Muscle layer of colon (tissue), 2 donors: Measurements from ENCODE around the gene DAPK3.
A peak's percentile ranks its signal among the peaks of the same experiment; 100 is the strongest.

ENCODE experiments used
- H3K27ac ChIP-seq: one replicate; pipeline ENCODE4 v1.7.0; 2013; ENCODE audit warnings: low read depth, mild to moderate bottlenecking, low read length, moderate library complexity
- H3K27me3 ChIP-seq, 2 donors: one replicate each; pipeline ENCODE4 v1.7.0; 2013; ENCODE audit warnings: low read length in 2 of 2, mild to moderate bottlenecking in 2 of 2; ENCODE audit not compliant: insufficient read depth in 2 of 2, control insufficient read depth in 1 of 2
- H3K36me3 ChIP-seq: one replicate; pipeline ENCODE4 v1.7.0; 2013; ENCODE audit warnings: mild to moderate bottlenecking, low read length; ENCODE audit not compliant: insufficient read depth
- H3K4me1 ChIP-seq: one replicate; pipeline ENCODE4 v1.7.0; 2013; ENCODE audit warnings: mild to moderate bottlenecking, low read length; ENCODE audit not compliant: insufficient read depth
- H3K4me3 ChIP-seq, 2 donors: one replicate each; pipeline ENCODE4 v1.7.0; 2013; ENCODE audit warnings: low read length in 2 of 2, low read depth in 1 of 2, mild to moderate bottlenecking in 1 of 2, moderate library complexity in 1 of 2
- H3K9ac ChIP-seq: one replicate; pipeline ENCODE4 v1.7.0; 2013; ENCODE audit warnings: low read length
- H3K9me3 ChIP-seq: one replicate; pipeline ENCODE4 v1.7.0; 2013; ENCODE audit warnings: mild to moderate bottlenecking, low read length
- donor health status: abdominal sarcoma.
- donor health status: Adenocarcinoma of cecum.

The DAPK3 gene

DNA sequence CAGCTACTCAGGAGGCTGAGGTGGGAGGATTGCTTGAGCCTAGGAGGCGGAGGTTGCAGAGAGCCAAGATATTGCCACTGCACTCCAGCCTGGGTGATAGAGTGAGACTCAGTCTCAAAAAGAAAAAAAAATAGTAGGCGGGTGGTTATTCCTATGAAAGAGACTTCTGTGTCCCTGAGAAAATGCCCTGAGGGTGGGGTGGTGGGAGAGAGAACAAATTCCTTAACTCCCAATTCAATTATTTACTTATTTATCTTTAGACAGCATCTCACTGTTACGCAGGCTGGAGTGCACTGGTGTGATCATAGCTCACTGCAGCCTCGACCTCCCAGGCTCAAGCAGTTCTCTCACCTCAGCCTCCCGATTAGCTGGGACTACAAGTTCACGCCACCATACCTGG, 24.7 kb upstream of the DAPK3 start:
- Histone ChIP-seq H3K4me1 (no peaks in the 10 kb centered on the region), H3K36me3 (no peaks in the 10 kb centered on the region), H3K4me3 (no peak overlapping the region), H3K27me3 (no peaks in the 10 kb centered on the region), H3K9me3 (no peaks in the 10 kb centered on the region), H3K9ac (no peak overlapping the region), H3K27ac (no peak overlapping the region)

- H3K4me3 ChIP-seq: no peak overlapping the region
- H3K9me3 ChIP-seq: no peaks in the 10 kb centered on the region
- H3K27ac ChIP-seq: no peak overlapping the region
- peaks cover 19% of the 10 kb centered on the region for H3K4me1 ChIP-seq
- H3K27me3 ChIP-seq: no peaks in the 10 kb centered on the region
- no peak overlapping the region for H3K9ac ChIP-seq
- no peaks in the 10 kb centered on the region for H3K36me3 ChIP-seq
Measured at GRCh38 chr19:3990815-3991117, 19.9 kb upstream of the DAPK3 start.

DNA sequence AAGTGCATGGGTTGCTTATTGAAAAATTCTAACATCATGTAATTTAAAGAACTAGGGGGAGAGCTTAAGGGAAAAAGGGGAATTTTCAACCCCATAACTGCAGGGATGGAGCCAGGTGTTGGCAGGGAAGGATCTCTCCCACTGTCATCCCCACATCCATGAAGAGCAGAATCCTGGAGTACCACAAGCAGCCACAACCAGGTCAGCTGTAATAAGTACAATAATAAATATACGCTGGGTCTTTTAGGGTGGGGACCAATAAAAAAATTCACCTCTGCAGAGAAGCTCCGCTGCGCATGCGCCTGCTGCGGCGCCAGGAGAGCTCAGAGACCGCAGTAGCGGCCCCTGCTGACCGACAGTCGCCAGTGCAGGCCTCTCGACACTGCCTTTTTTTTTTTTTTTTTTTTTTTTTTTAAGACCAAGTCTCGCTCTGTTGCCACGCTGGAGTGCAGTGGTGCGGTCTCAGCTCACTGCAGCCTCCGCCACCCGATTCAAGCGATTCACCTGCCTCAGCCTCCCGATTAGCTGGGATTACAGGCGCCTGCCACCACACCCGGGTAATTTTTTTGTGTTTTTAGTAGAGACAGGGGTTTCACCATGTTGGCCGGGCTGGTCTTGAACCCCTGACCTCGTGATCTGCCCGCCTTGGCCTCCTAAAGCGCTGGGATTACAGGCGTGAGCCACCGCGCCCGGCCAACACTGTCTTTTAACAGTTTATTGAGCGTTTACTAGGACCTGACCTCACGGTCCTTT, 16.9 kb upstream of the DAPK3 start:
- peaks cover 18% of the 10 kb centered on the region for H3K36me3 ChIP-seq
- H3K27me3 ChIP-seq: no peaks in the 10 kb centered on the region
- no peaks in the 10 kb centered on the region for H3K9me3 ChIP-seq
- H3K9ac ChIP-seq: no peak overlapping the region
- peaks cover 37% of the 10 kb centered on the region for H3K4me1 ChIP-seq
- H3K4me3 ChIP-seq: no peak overlapping the region
- H3K27ac ChIP-seq: peak overlapping the region; percentile 52

DNA sequence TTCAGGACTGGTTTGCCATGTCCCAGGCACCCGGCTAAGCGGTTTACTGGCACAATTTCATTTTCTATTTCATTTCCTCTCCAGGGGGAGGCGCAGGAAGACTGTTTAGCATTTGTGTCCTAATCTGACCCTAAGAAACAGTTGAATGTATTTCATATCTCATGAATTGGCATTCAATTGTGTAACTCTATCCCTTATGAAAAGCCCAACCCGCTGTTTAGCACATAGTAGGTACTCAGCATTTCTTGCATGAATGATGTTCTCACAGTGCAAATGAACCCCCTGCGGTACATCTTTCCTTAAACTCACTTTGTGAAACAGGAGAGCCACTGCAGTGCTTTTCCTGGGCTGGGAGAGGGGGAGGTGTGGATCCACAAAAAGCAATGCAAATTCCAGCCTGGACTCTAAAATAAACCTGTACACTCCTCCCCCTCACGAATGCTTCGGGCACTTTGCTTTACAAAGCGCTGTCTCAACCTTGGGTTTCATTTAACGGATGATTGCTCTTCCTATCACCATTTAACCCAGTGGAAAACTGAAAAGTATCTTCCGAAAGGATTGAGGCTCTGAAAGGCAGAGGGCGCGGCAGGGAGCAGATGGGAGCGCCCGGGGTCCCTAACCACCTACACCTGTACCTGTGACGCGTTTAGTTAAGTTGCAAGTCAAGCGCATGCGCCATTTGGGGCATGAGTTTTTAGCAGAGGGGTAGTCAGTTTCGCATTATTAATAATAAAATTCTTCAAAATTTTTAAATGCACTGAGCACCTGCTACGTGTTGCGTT, 15.6 kb upstream of the DAPK3 start:
- H3K27ac ChIP-seq: peak overlapping the region; percentile 96
- H3K36me3 ChIP-seq: peaks cover 32% of the 10 kb centered on the region
- H3K4me1 ChIP-seq: peaks cover 37% of the 10 kb centered on the region
- no peaks in the 10 kb centered on the region for H3K9me3 ChIP-seq
- H3K27me3 ChIP-seq: no peaks in the 10 kb centered on the region
- peak overlapping the region; percentile 88 to 99 for H3K4me3 ChIP-seq
- H3K9ac ChIP-seq: no peak overlapping the region

DNA sequence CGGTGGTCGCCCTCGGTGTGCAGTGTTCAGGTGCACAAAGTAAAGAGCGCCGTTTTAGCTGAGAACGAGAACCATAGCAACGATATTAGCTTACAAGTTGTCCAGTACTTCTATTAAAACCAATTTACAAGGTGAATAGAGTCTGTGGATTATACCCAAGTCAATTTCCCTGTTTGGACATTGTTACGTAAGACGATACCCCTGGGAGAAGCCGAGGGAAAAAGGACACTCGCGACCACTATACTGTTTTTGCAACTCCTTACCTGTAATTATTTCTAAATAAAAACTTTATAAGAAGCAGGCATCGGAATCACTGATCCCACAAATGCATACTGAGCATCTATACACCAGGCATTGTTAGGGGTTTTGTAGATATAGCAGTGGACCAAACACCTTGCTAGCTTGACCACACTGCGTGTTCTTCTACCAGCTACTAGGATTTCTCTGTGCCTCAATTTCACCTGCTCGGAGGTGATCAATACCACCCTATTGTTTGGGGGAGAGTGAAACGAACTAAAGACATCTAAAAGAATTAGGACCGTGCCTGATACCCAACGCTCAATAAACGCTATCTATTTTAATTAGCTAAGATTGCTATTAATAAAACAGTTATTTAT, 14.9 kb upstream of the DAPK3 start:
- Histone ChIP-seq H3K36me3 (peaks cover 39% of the 10 kb centered on the region), H3K27me3 (no peaks in the 10 kb centered on the region), H3K27ac (peak overlapping the region; percentile 96), H3K9me3 (no peaks in the 10 kb centered on the region), H3K9ac (no peak overlapping the region), H3K4me3 (peak overlapping the region; percentile 88 to 99), H3K4me1 (peaks cover 37% of the 10 kb centered on the region)

DNA sequence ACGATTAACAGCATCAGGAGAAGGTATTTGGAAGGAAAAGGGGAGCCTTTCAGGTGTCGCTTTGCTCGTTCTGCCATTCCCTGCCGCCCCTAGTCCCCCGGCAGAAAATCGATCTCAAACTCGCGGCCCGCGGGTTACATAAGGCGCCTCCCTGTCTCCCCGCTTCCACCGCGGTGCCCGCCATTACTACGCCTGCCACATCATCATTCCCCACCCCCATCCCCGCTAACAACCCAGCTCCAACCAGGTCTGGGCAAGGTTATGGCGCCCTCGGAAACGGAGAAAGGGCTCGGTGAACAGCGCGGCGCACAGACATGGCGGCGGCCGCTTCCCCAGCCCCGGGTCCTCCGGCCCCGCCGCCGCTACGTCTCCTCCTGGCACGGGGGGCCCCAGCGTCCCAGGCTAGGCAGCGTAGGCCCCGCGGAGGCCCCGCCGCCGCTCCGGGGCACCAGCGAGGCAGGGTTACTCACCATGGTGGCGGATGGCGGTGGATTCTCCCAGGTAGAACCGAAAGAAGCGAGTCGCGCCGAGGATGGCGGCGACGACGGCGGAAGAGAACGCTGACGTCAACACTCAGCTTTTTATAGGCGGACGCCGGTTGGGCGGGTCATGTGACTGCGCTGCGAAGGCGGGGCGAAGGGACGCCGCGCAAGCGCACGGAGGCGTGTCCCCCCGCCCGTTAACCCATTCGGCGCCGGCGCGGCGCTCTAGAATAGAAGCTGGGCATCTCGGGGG, 14.2 kb upstream of the DAPK3 start, which contains the start of gene EEF2:
EEF2 (minus strand) TSS at position 556 of the 735 bp plus-strand sequence; CDS start at position 473, 83 bp downstream.
- Histone ChIP-seq H3K36me3 (peaks cover 45% of the 10 kb centered on the region), H3K27ac (peak within 1 kb of the TSS; percentile 96), H3K4me3 (peak within 1 kb of the TSS; percentile 88 to 99), H3K27me3 (no peaks in the 10 kb centered on the region), H3K9ac (peak within 1 kb of the TSS; percentile 98), H3K9me3 (no peaks in the 10 kb centered on the region), H3K4me1 (peaks cover 37% of the 10 kb centered on the region)

- peaks cover 51% of the 10 kb centered on the region for H3K36me3 ChIP-seq
- peaks cover 37% of the 10 kb centered on the region for H3K4me1 ChIP-seq
Measured at GRCh38 chr19:3984584-3984907, 13.6 kb upstream of the DAPK3 start.

GRCh38 chr19:3983936-3984583, 13.2 kb upstream of the DAPK3 start:
- Histone ChIP-seq H3K4me3 (peak overlapping the region; percentile 88 to 99), H3K36me3 (peaks cover 55% of the 10 kb centered on the region), H3K27ac (peak overlapping the region; percentile 96), H3K9ac (peak overlapping the region; percentile 98), H3K27me3 (no peaks in the 10 kb centered on the region), H3K4me1 (peaks cover 37% of the 10 kb centered on the region), H3K9me3 (no peaks in the 10 kb centered on the region)

More at GRCh38 chr19:3984584-3984907, 13.6 kb upstream of the DAPK3 start:
- no peaks in the 10 kb centered on the region for H3K9me3 ChIP-seq
- peak overlapping the region; percentile 88 to 99 for H3K4me3 ChIP-seq
- H3K9ac ChIP-seq: peak overlapping the region; percentile 98
- H3K27me3 ChIP-seq: no peaks in the 10 kb centered on the region
- peak overlapping the region; percentile 96 for H3K27ac ChIP-seq

DNA sequence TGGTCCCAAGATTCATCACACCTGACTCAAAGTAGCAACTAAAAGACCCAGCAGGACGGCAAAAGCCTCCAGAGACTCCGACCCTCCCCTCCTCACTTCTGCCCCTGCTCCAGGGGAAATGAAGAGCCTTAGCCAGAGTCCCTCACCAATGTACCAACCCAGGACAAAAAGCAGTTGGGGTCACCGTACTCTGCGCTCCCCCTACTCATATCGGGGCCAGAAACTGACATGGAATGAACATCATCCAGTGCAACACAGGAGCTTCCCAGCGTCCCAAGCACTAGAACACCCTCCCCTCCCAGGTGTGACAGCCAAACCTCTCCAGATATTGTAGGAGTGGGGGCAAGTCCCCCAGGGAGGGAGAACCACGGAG, 12.6 kb upstream of the DAPK3 start:
- Histone ChIP-seq H3K9me3 (no peaks in the 10 kb centered on the region), H3K9ac (peak overlapping the region; percentile 98), H3K27me3 (no peaks in the 10 kb centered on the region), H3K36me3 (peaks cover 58% of the 10 kb centered on the region), H3K4me1 (peaks cover 37% of the 10 kb centered on the region), H3K27ac (peak overlapping the region; percentile 96), H3K4me3 (peak overlapping the region; percentile 88 to 99)

DNA sequence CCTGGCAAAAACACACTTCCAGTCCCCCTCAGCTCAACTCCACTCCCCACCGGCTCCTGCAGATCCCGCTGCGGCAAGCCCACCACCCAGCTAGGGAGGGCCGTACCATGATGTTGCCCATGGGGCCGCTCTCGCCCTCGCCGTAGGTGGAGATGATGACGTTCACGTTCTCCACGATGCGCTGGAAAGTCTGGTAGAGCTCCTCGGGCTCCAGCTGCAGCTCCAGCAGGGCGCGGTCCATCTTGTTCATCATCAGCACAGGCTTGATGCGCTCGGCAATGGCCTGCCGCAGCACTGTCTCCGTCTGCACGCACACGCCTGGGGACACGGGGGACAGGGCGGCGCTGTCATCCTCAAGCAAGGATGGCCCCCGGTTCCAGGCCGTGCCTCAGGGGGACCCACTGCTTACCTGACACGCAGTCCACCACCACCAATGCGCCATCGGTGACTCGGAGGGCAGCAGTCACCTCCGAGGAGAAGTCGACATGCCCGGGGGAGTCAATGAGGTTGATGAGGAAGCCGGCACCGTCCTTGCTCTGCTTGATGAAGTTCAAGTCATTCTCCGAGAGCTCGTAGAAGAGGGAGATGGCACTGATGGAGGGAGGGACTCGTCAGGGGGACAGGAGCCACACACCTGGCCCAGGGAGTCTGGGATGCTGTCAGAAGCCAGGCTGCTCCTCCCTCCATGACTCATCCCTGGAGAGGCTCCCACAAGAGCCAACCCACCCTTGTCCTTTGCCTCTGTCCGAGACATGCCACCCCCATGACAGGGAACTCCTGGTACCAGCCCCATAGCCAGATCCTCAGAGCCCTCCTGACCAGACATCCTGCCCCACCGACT, 12.0 kb upstream of the DAPK3 start:
- H3K9ac ChIP-seq: peak overlapping the region; percentile 98
- H3K9me3 ChIP-seq: no peaks in the 10 kb centered on the region
- H3K4me1 ChIP-seq: peaks cover 37% of the 10 kb centered on the region
- H3K36me3 ChIP-seq: peaks cover 62% of the 10 kb centered on the region
- peak overlapping the region in 1 of 2 donors; percentile 88 for H3K4me3 ChIP-seq
- H3K27me3 ChIP-seq: no peaks in the 10 kb centered on the region
- H3K27ac ChIP-seq: peak overlapping the region; percentile 96
